Fibroblast of mammary gland (primary cell): Measurements from ENCODE around the gene WDR72.

Experiments used
- DNase-seq: peaks from one replicate; pipeline ENCODE4 v3.0.0-alpha.2; 2010; ENCODE audit warnings: low read depth
- H3K4me3 ChIP-seq: 2 replicates; pipeline ENCODE4 v1.5.1; 2011; ENCODE audit warnings: low read depth, mild to moderate bottlenecking, low read length, moderate library complexity; ENCODE audit not compliant: control insufficient read depth
- CTCF ChIP-seq: conservative IDR thresholded peaks from 2 replicates; pipeline ENCODE4 v1.5.1; 2011; ENCODE audit warnings: low read depth, low read length, inconsistent platforms; ENCODE audit not compliant: control insufficient read depth, insufficient read depth

Gene WDR72

GRCh38 chr15:53681056-53681455 is 78.4 kb downstream of the WDR72 start:
- no peak overlapping the region for H3K4me3 ChIP-seq
- no peak for TF ChIP-seq CTCF
- no peak for DNase-seq

DNA sequence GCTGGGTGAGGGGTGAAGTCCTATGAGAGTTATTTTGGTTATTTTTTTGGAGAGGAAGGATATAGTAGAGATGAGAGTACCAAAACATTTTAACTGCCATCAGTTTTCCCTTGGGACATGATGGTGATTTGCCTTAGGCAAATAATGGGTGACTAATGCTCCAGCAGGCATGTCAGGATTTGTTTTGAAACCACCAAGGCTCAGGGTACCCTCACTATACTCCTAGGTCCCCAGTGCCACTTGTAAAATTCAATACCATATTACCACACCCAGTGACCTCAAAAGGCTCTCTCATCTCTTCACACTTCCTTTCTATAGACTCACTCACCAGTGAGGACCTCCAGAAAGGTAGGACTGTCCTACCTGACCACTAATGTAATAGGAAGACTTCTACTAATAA is 83.6 kb downstream of the WDR72 start:
- H3K4me3 ChIP-seq = no peak overlapping the region
- TF ChIP-seq CTCF = no peak
- DNase-seq = no peak

GRCh38 chr15:53671545-53671944 is 87.9 kb downstream of the WDR72 start:
- no peak for TF ChIP-seq CTCF
- no peak for DNase-seq

GRCh38 chr15:53670701-53671100 is 88.8 kb downstream of the WDR72 start:
- TF ChIP-seq CTCF = no peak
- DNase-seq = no peak
- no peak overlapping the region for H3K4me3 ChIP-seq

More at GRCh38 chr15:53671545-53671944, 87.9 kb downstream of the WDR72 start:
- H3K4me3 ChIP-seq = no peak overlapping the region

DNA sequence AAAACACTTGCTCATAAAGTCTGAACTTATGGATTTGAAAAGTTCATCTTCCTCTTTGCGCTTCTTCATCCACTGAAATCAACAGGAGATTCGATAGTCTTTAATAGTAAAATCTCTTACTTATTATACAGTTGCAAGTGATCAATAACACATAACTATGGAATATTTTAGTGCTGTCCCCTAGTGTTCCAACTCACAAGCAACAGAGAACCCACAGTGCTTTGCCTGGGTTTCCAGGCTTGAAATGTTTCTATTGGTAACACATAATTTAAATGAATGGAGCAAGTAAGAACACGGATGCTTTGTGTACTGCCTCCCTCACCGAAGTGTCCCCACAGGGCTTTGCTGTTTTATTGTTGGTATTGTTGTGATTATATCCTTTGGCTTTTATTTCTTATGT is 93.5 kb downstream of the WDR72 start:
- no peak for TF ChIP-seq CTCF
- DNase-seq = no peak
- H3K4me3 ChIP-seq = no peak overlapping the region

DNA sequence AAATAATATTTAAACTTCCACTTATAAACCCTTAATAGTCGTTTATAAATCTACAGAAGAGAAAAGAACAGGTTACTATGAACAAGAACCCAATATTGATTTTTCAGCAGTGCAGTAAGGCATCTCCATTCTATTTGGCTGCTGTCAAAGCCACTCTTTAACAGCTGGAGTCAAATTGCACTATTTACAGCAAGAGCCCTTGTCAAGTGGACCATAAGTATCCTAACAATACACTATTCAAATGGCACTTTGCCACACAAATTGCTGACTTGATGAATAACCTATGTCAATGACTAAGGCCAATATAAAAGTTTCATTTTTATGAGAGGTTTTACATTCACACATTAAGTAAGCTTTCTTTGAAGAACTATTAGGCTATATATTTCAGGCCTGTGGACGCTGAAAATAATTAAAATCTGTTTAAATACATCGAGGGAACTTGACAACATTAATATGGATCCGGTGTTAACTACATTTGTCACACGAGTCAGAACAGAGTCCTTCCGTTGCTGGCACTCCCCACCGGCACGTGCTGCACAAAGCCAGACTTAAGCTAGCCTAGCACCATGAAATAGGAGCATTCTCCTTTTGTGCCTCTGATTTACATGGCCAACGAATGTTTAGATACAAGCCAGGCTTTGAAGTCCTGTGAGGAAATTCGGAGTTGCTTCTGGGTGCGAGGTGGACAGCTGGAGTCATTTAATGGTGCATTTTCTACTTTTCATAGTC is 100.5 kb downstream of the WDR72 start:
- no peak overlapping the region for H3K4me3 ChIP-seq
- TF ChIP-seq CTCF = no peak
- no peak for DNase-seq
